ENCODE data around the gene PGLYRP4. TPM values are rescaled to one million over a fixed set of nuclear protein-coding genes. Genes with fewer than 3 reads are reported as not detected.

PGLYRP4 gene
- total RNA-seq, 1 donor from 2014 or later = not detected

- Mint-ChIP-seq H3K4me1 (peaks cover 21% of the 10 kb centered on the region), H3K4me3 (no peak overlapping the region), H3K27ac (no peak overlapping the region), H3K9me3 (no peaks in the 10 kb centered on the region), H3K27me3 (peaks cover 41% of the 10 kb centered on the region), H3K36me3 (ENCODE audit: low read depth) (no peaks in the 10 kb centered on the region)
- ChIA-PET CTCF (no interaction called here), POLR2A (no interaction called here)
- ATAC-seq (ENCODE audit: low read depth) = no peak
- TF ChIP-seq CTCF (IDR thresholded peaks at IDR 0.05) = no peak
- DNase-seq = no peak
- intact Hi-C loops (cut with micrococcal nuclease) = no loop called here
Measured at GRCh38 chr1:153343040-153343681, 5.5 kb downstream of the PGLYRP4 start.

GRCh38 chr1:153342178-153342577, 6.5 kb downstream of the PGLYRP4 start:
- Mint-ChIP-seq H3K27ac (no peak overlapping the region), H3K4me3 (no peak overlapping the region), H3K9me3 (no peaks in the 10 kb centered on the region), H3K36me3 (ENCODE audit: low read depth) (no peaks in the 10 kb centered on the region), H3K27me3 (peaks cover 42% of the 10 kb centered on the region), H3K4me1 (peaks cover 21% of the 10 kb centered on the region)
- POLR2A ChIA-PET = no interaction called here
- ATAC-seq (ENCODE audit: low read depth) (no peak), DNase-seq (no peak)
- TF ChIP-seq CTCF (IDR thresholded peaks at IDR 0.05) = no peak
- intact Hi-C loops (cut with micrococcal nuclease) = no loop called here
- CTCF ChIA-PET = no interaction called here

- no peak for ATAC-seq (ENCODE audit: low read depth)
- Mint-ChIP-seq H3K27me3 (peaks cover 42% of the 10 kb centered on the region), H3K4me1 (peaks cover 18% of the 10 kb centered on the region), H3K27ac (no peak overlapping the region), H3K36me3 (ENCODE audit: low read depth) (no peaks in the 10 kb centered on the region), H3K4me3 (no peak overlapping the region), H3K9me3 (no peaks in the 10 kb centered on the region)
- no peak for DNase-seq
- intact Hi-C loops (cut with micrococcal nuclease) = no loop called here
- no peak for TF ChIP-seq CTCF (IDR thresholded peaks at IDR 0.05)
- ChIA-PET POLR2A (no interaction called here), CTCF (no interaction called here)
Measured at GRCh38 chr1:153341431-153341934, 7.2 kb downstream of the PGLYRP4 start.

GRCh38 chr1:153340356-153340755, 8.3 kb downstream of the PGLYRP4 start:
- ChIA-PET CTCF (no interaction called here), POLR2A (no interaction called here)
- H3K9me3 Mint-ChIP-seq = no peaks in the 10 kb centered on the region
- H3K36me3 Mint-ChIP-seq (ENCODE audit: low read depth) = no peaks in the 10 kb centered on the region
- ATAC-seq (ENCODE audit: low read depth) (no peak), DNase-seq (no peak)
- intact Hi-C loops (cut with micrococcal nuclease) = no loop called here
- H3K27me3 Mint-ChIP-seq = peaks cover 41% of the 10 kb centered on the region
- H3K4me3 Mint-ChIP-seq = no peak overlapping the region
- H3K27ac Mint-ChIP-seq = no peak overlapping the region
- no peak for TF ChIP-seq CTCF (IDR thresholded peaks at IDR 0.05)
- peaks cover 7% of the 10 kb centered on the region for H3K4me1 Mint-ChIP-seq

GRCh38 chr1:153339802-153340201, 8.8 kb downstream of the PGLYRP4 start:
- Mint-ChIP-seq H3K4me3 (no peak overlapping the region), H3K4me1 (peaks cover 3% of the 10 kb centered on the region), H3K27ac (no peak overlapping the region)

More at GRCh38 chr1:153339802-153340201, 8.8 kb downstream of the PGLYRP4 start:
- Mint-ChIP-seq H3K9me3 (no peaks in the 10 kb centered on the region), H3K36me3 (ENCODE audit: low read depth) (no peaks in the 10 kb centered on the region), H3K27me3 (peaks cover 41% of the 10 kb centered on the region)
- ATAC-seq (ENCODE audit: low read depth) = no peak
- DNase-seq = no peak
- intact Hi-C loops (cut with micrococcal nuclease) = no loop called here
- ChIA-PET POLR2A (no interaction called here), CTCF (no interaction called here)
- TF ChIP-seq CTCF (IDR thresholded peaks at IDR 0.05) = no peak

All from activated B cell treated with CpG ODN at 0.5 μM for 24 hours (primary cell).